ENCODE results near the gene CNEP1R1. TPM values are rescaled to one million over a fixed set of nuclear protein-coding genes. Genes with fewer than 3 reads are reported as not detected.

Gene CNEP1R1
- total and polyA plus RNA-seq, 2 of the 4 experiments (the other 2 are of a cell fraction), result 16.1 to 22.0 TPM

DNA sequence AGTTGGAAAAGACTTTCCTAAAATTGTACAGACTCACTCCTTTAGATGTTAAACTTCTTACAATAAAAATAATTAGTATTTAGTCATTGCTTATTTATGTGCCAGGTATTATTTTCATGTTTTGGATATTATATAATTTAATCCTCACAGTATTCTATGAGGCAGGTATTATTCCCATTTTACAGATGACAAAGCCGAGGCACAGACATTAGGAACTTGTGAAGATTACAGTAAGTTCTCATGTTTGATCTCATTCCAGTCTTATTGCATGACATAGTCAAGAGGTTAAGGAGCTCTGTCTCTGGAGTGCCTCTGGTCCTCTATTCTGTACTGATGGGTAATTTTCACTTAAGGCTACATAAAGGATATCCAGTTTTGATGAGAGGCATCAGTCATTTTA lies 44.0 kb downstream of the CNEP1R1 start:
- Histone ChIP-seq H2BK15ac (ENCODE audit: low read depth, low read length) (no peak overlapping the region), H2AFZ (replicated peaks; ENCODE audit: low read length, poor library complexity) (no peak overlapping the region), H3K36me3 (ENCODE audit: control insufficient read depth, insufficient read depth, low read length) (peaks cover 10% of the 10 kb centered on the region), H3K23ac (ENCODE audit: low read depth, low read length) (no peak overlapping the region), H2AK5ac (ENCODE audit: low read depth, low read length) (no peak overlapping the region), H4K91ac (ENCODE audit: insufficient read depth, low read depth, low read length) (no peak overlapping the region), H3K18ac (ENCODE audit: low read depth, low read length) (no peak overlapping the region), H3K79me1 (ENCODE audit: low read depth in 1 of 2, low read length in 2 of 2) (peaks cover 41 to 44% of the 10 kb centered on the region in 2 experiments), H3K9ac (ENCODE audit: low read depth, low read length) (no peak overlapping the region), H3K4me3 (ENCODE audit: insufficient read depth, low read depth, low read length) (no peak overlapping the region), H2BK120ac (ENCODE audit: low read depth, low read length) (no peak overlapping the region), H3K56ac (ENCODE audit: extremely low read depth, insufficient read depth, low read length) (no peak overlapping the region), H4K5ac (ENCODE audit: low read depth, low read length) (no peak overlapping the region), H3K27me3 (ENCODE audit: control insufficient read depth, insufficient read depth, low read length) (no peaks in the 10 kb centered on the region), H2AK9ac (replicated peaks; ENCODE audit: low read depth, low read length, poor library complexity) (no peak overlapping the region), H3K4me1 (ENCODE audit: control insufficient read depth, insufficient read depth, low read length) (peaks cover 11% of the 10 kb centered on the region), H2BK20ac (ENCODE audit: low read depth, low read length) (no peak overlapping the region), H3K9me1 (ENCODE audit: insufficient read depth, low read length) (peaks cover 3% of the 10 kb centered on the region), H2BK5ac (ENCODE audit: low read depth, low read length, poor library complexity, severe bottlenecking) (no peak overlapping the region), H4K8ac (ENCODE audit: low read depth in 2 of 2, low read length in 2 of 2) (no peak overlapping the region), H4K20me1 (ENCODE audit: insufficient read depth, low read length) (peaks cover 30% of the 10 kb centered on the region), H3K27ac (ENCODE audit: insufficient read depth, low read length) (no peak overlapping the region), H3K4ac (ENCODE audit: low read depth, low read length) (no peak overlapping the region), H3K14ac (replicated peaks; ENCODE audit: low read depth, low read length) (0 out of 2 replicates have a peak overlapping the region, but pooled peaks have one; percentile 1), H3K4me2 (ENCODE audit: low read depth, low read length) (no peak overlapping the region), H3K9me3 (ENCODE audit: control insufficient read depth, insufficient read depth, low read length) (no peaks in the 10 kb centered on the region)
- ChIA-PET CTCF (interaction anchor here (1.0 to 3.6 kb wide), 2 partner anchors 21 to 141 kb away, joined by 3 to 25 read pairs; no protein-coding TSS in a partner anchor), POLR2A (ENCODE audit: unreplicated experiment) (no interaction called here)
- no CpG with 5 or more reads among the region's 1 CpG for WGBS, 2 experiments (ENCODE audit: extremely low coverage in 2 of 2, insufficient read length in 1 of 2)
- dilution Hi-C loops (cut with HindIII; ENCODE audit: low sequenced_read_pairs, unreplicated experiment), result no loop called here
- TF ChIP-seq NFE2L2 (IDR thresholded peaks at IDR 0.05; ENCODE audit: low read depth, low read length) (no peak), POLR2A (IDR thresholded peaks at IDR 0.05; ENCODE audit: low read depth, low read length) (no peak)
- ATAC-seq (ENCODE audit: low read depth) (no peak), DNase-seq (no peak)
- intact Hi-C loops (cut with micrococcal nuclease), result loop anchor here (5.0 kb wide), 2 partner anchors 233 to 288 kb away; no protein-coding TSS in a partner anchor
- BruUV-seq (replicated peaks), result no TSS peak
- in situ Hi-C loops (cut with MboI; ENCODE audit: low sequenced_read_pairs), result loop anchor here (5.0 kb wide), 1 partner anchor 138 kb away; no protein-coding TSS in a partner anchor
